DMS153 treated with DMSO at 0.1 percent for 48 hours (cell line): ENCODE measurements around the gene MAF.

Source experiments
- DNase-seq: peaks from one replicate; lab custom pipeline; 2025; ENCODE audit not compliant: unreplicated experiment; lab: John Stamatoyannopoulos, UW

MAF gene

DNA sequence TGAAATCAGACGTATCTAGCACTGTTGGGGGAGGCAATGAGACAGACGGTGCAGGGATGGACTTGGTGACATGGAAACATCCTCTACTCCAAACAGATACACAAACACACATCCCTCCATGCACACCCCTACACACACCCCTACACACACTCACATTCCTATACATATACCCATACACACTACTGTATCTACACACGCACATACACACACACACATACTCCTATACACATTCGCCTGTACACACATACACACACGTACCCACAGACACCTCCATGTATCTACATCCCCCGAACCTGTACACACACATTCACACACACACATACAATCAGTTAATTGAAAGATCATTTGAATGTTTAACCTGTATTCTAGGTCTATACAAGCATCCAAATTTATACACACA is 53.5 kb downstream of the MAF start:
- no peak for DNase-seq
